Left ventricle myocardium inferior (tissue), 1 donor: ENCODE data around the gene CAV1. TPM values are rescaled to one million over a fixed set of nuclear protein-coding genes. Genes with fewer than 3 reads are reported as not detected.

Experiments
- DNase-seq: peaks from one replicate; pipeline ENCODE4 v3.0.0-alpha.2; 2020
- H3K27ac ChIP-seq: fragments of 200-600 bp; replicated peaks from 2 replicates; pipeline ENCODE4 v1.8.0; 2021
- H3K27me3 ChIP-seq: fragments of 200-600 bp; 2 replicates; pipeline ENCODE4 v1.8.0; 2021; ENCODE audit warnings: low read depth
- H3K36me3 ChIP-seq: fragments of 200-600 bp; 2 replicates; pipeline ENCODE4 v1.8.0; 2021
- H3K4me1 ChIP-seq: fragments of 200-600 bp; 2 replicates; pipeline ENCODE4 v1.8.0; 2021
- H3K4me3 ChIP-seq: fragments of 200-600 bp; 2 replicates; pipeline ENCODE4 v1.8.0; 2021; ENCODE audit warnings: mild to moderate bottlenecking, moderate library complexity
- H3K9me3 ChIP-seq: fragments of 200-600 bp; replicated peaks from 2 replicates; pipeline ENCODE4 v1.8.0; 2021
- CTCF ChIP-seq: fragments of 200-600 bp; IDR thresholded peaks from 2 replicates; pipeline ENCODE4 v1.8.0; 2021; ENCODE audit warnings: antibody characterized with exemption, mild to moderate bottlenecking, borderline replicate concordance
- intact Hi-C: fragments of 100-400 bp; cut with micrococcal nuclease; formaldehyde crosslinking; loops from one replicate; pipeline ENCODE4 v1.11.0; 2022
- total RNA-seq: library from RNA; stranded (reverse); fragmentation: NEBNext Ultra II Directional; extraction: Animal tissue kit (Norgen Biotek cat#: 25700); gene quantifications from one replicate; pipeline ENCODE4 v1.2.1, GENCODE V29; 2021
- donor health status: DM: no; HTN: yes; CAD: no; lungs with severe emphysema.

The CAV1 gene
- total RNA-seq, 1 donor from 2014 or later = 266 TPM

- TF ChIP-seq CTCF = no peak
- DNase-seq = no peak
- Histone ChIP-seq H3K27me3 (no peaks in the 10 kb centered on the region), H3K36me3 (no peaks in the 10 kb centered on the region), H3K27ac (no peak overlapping the region), H3K4me3 (no peak overlapping the region), H3K4me1 (peaks cover 21% of the 10 kb centered on the region), H3K9me3 (no peaks in the 10 kb centered on the region)
- intact Hi-C loops = no loop called here
These were observed 9.3 kb upstream of the CAV1 start for GRCh38 chr7:116515584-116515983.

GRCh38 chr7:116516324-116516723 lies 8.5 kb upstream of the CAV1 start:
- intact Hi-C loops = no loop called here
- H3K36me3 ChIP-seq = no peaks in the 10 kb centered on the region
- DNase-seq = no peak
- no peak overlapping the region for H3K27ac ChIP-seq
- H3K9me3 ChIP-seq = no peaks in the 10 kb centered on the region
- TF ChIP-seq CTCF = no peak
- peaks cover 18% of the 10 kb centered on the region for H3K4me1 ChIP-seq
- H3K27me3 ChIP-seq = no peaks in the 10 kb centered on the region
- no peak overlapping the region for H3K4me3 ChIP-seq

DNA sequence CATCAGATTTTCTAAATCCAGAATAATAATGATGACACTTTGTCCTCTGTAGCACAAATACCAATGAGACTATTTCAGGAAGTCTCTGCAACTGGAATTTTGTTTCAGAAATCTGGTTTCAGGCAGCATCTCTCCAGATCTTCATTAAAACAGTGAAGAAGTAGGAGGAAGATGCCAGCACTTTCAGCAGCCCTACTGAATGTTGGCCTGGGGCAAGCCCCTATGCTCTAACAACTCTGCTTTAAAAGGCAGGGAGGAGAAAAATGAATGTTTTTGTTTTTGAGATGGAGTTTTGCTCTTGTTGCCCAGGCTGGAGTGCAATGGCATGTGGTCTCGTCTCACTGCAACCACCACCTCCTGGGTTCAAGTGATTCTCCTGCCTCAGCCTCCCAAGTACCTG lies 7.2 kb upstream of the CAV1 start:
- no peak overlapping the region for H3K27ac ChIP-seq

GRCh38 chr7:116518961-116519360 lies 5.9 kb upstream of the CAV1 start:
- TF ChIP-seq CTCF = no peak
- intact Hi-C loops = no loop called here
- Histone ChIP-seq H3K9me3 (no peaks in the 10 kb centered on the region), H3K36me3 (no peaks in the 10 kb centered on the region), H3K27ac (no peak overlapping the region), H3K4me3 (no peak overlapping the region), H3K4me1 (peaks cover 22% of the 10 kb centered on the region), H3K27me3 (no peaks in the 10 kb centered on the region)
- no peak for DNase-seq

More for the DNA sequence above, 7.2 kb upstream of the CAV1 start:
- H3K4me3 ChIP-seq = no peak overlapping the region
- no peak for DNase-seq
- TF ChIP-seq CTCF = no peak
- no peaks in the 10 kb centered on the region for H3K27me3 ChIP-seq
- H3K9me3 ChIP-seq = no peaks in the 10 kb centered on the region
- H3K36me3 ChIP-seq = no peaks in the 10 kb centered on the region
- peaks cover 17% of the 10 kb centered on the region for H3K4me1 ChIP-seq
- intact Hi-C loops = no loop called here

DNA sequence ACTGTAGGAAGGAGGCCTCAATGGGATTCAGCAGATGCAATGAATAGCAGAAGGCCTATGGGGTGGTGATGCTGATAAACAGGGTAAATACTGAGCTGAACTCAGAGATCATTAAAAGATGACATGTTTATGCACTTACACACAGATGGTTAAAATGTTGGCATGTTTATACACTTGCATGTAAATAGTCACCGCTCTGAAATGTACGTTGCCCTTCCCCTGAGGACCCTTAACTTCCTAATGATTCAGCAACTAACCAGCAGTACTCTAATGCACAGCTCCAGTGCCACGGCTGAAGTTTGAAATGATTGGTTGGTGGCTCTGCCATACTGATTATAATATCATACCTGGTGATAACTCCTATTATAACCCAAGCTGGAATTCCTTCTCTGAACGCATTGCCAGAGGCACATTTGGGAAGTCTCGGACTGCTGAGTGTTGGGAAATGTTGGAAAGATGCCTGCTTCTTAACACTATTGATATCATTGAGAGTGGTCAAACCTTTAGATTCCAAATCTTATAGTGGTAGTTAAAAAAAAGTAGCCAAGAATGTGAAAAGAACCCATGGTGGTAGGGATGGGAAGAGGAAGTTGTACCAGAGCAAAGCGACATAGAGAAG lies 3.7 kb upstream of the CAV1 start:
- intact Hi-C loops = loop anchor here (10.0 kb wide), 2 partner anchors 166 to 256 kb away; no protein-coding TSS in a partner anchor
- peak overlapping the region; percentile 98 for H3K27ac ChIP-seq

More for the DNA sequence above, 3.7 kb upstream of the CAV1 start:
- Histone ChIP-seq H3K4me3 (no peak overlapping the region), H3K36me3 (no peaks in the 10 kb centered on the region), H3K9me3 (no peaks in the 10 kb centered on the region), H3K4me1 (peaks cover 40% of the 10 kb centered on the region), H3K27me3 (no peaks in the 10 kb centered on the region)
- no peak for TF ChIP-seq CTCF
- DNase-seq = no peak
